K562 (cell line): ENCODE data around the gene LRRC47. TPM values are rescaled to one million over a fixed set of nuclear protein-coding genes. Genes with fewer than 3 reads are reported as not detected.

ENCODE experiments used
- ATAC-seq: fragments of 200-7000 bp; cut with Tn5 transposase; 3 replicates; pipeline ENCODE4 v1.9.1; 2020; ENCODE audit warnings: moderate library complexity
- BruUV-seq: library from RNA; stranded (reverse); fragments of 400-500 nt; replicated peaks from 2 replicates; lab custom pipeline; 2021; lab: Mats Ljungman, UMichigan
- CTCF ChIA-PET: fragments of 300-600 bp; formaldehyde crosslinking; extraction: SDS; loops from one replicate; lab custom pipeline; 2021; ENCODE audit warnings: low intra/inter-chr PET ratio; lab: Yijun Ruan, JAX
- POLR2A ChIA-PET: fragments of 300-600, 350-650 bp; sonication (Branson Sonifier 250); formaldehyde crosslinking; extraction: SDS; loops from one replicate; lab custom pipeline; 2021; ENCODE audit warnings: antibody characterized with exemption, inconsistent platforms; lab: Yijun Ruan, JAX
- DNase-seq, 4 experiments: peaks; one replicate each; pipeline versions ENCODE4 v3.0.0 to v3.0.0-alpha.2; 2011 to 2018; ENCODE audit warnings: low spot score in 3 of 4, mixed read lengths in 3 of 4; ENCODE audit errors: extremely low read depth in 1 of 4
- FAIRE-seq: peaks from 2 replicates; lab custom pipeline; 2011; peaks lifted over from hg19 to GRCh38; lab: Jason Lieb, UNC
- H2AFZ ChIP-seq: 2 replicates; pipeline ENCODE4 v1.6.0; 2011; ENCODE audit warnings: low read depth, low read length, control low read depth, inconsistent platforms
- H3K27ac ChIP-seq: fragments of 200-600 bp; 3 replicates; pipeline ENCODE4 v1.8.0; 2011; ENCODE audit warnings: low read depth, mild to moderate bottlenecking, control low read depth, inconsistent platforms, low read length, moderate library complexity, mixed read lengths; ENCODE audit errors: extremely low read depth
- H3K27me3 ChIP-seq, 2 experiments: fragments of 300-600 bp in 1 of 2; 2 replicates in 1 of 2; 3 replicates in 1 of 2; pipeline versions ENCODE4 v1.6.0 to v1.8.0; 2011; ENCODE audit warnings: inconsistent platforms in 2 of 2, low read length in 2 of 2, mild to moderate bottlenecking in 1 of 2, mixed read lengths in 1 of 2, moderate library complexity in 1 of 2; ENCODE audit not compliant: control insufficient read depth in 2 of 2, insufficient read depth in 2 of 2
- H3K36me3 ChIP-seq: fragments of 300-600 bp; 3 replicates; pipeline ENCODE4 v1.8.0; 2011; ENCODE audit warnings: mild to moderate bottlenecking, low read length, inconsistent platforms; ENCODE audit not compliant: control insufficient read depth, insufficient read depth
- H3K4me1 ChIP-seq, 2 experiments: fragments of 200-600 bp in 1 of 2; replicated peaks in 1 of 2; 2 replicates in 1 of 2; 3 replicates in 1 of 2; pipeline versions ENCODE4 v1.5.1 to v1.8.0; 2011; ENCODE audit warnings: inconsistent platforms in 2 of 2, low read length in 2 of 2, mild to moderate bottlenecking in 1 of 2, mixed read lengths in 1 of 2, moderate library complexity in 1 of 2; ENCODE audit not compliant: control insufficient read depth in 2 of 2, insufficient read depth in 2 of 2
- H3K4me2 ChIP-seq: 2 replicates; pipeline ENCODE4 v1.6.1; 2011; ENCODE audit warnings: low read length, control low read depth, inconsistent platforms, mixed read lengths; ENCODE audit not compliant: insufficient read depth
- H3K4me3 ChIP-seq: fragments of 200-600 bp; sonication (generic), shearing (Covaris generic); 2 replicates; pipeline ENCODE4 v1.5.1; 2016; ENCODE audit warnings: control low read depth, inconsistent platforms
- H3K79me2 ChIP-seq: fragments of 200-600 bp; 3 replicates; pipeline ENCODE4 v1.8.0; 2011; ENCODE audit warnings: low read length, inconsistent platforms; ENCODE audit not compliant: control insufficient read depth, insufficient read depth
- H3K9ac ChIP-seq, 2 experiments: 2 replicates each; pipeline versions ENCODE4 v1.6.0 to v1.6.1; 2011; ENCODE audit warnings: low read depth in 2 of 2, low read length in 2 of 2, control low read depth in 1 of 2, inconsistent platforms in 1 of 2, mild to moderate bottlenecking in 1 of 2, mixed read lengths in 1 of 2; ENCODE audit not compliant: insufficient read depth in 1 of 2
- H3K9me1 ChIP-seq: one replicate; pipeline ENCODE4 v1.6.0; 2011; ENCODE audit warnings: inconsistent platforms, mild to moderate bottlenecking, low read length, moderate library complexity; ENCODE audit not compliant: control insufficient read depth, insufficient read depth
- H3K9me3 ChIP-seq: replicated peaks from 2 replicates; pipeline ENCODE4 v1.5.1; 2011; ENCODE audit warnings: low read depth, low read length, inconsistent platforms; ENCODE audit not compliant: control insufficient read depth, insufficient read depth
- H4K20me1 ChIP-seq: replicated peaks from 2 replicates; pipeline ENCODE4 v1.6.1; 2011; ENCODE audit warnings: low read length, inconsistent platforms, mixed read lengths; ENCODE audit not compliant: control insufficient read depth, insufficient read depth
- ARHGAP35 ChIP-seq: fragments of 450-650 bp; IDR thresholded peaks from 2 replicates; pipeline ENCODE4 v1.6.1; 2018; ENCODE audit not compliant: partially characterized antibody
- L3MBTL2 ChIP-seq: fragments of 450-650 bp; IDR thresholded peaks from 2 replicates; pipeline ENCODE4 v1.6.1; 2016; ENCODE audit warnings: mild to moderate bottlenecking, moderate library complexity
- WGBS: fragments of 100-300 bp; shearing (Covaris generic); methylation state at CpG from one replicate; pipeline ENCODE4 v1.1.6; 2016; ENCODE audit warnings: low coverage, mixed read lengths; ENCODE audit not compliant: insufficient coverage; ENCODE audit errors: missing lambda C conversion rate; 5-methylcytosine and 5-hydroxymethylcytosine counted together
- in situ Hi-C: fragments of 300-500 bp; cut with MboI; formaldehyde crosslinking; loops from 4 replicates; pipeline ENCODE4 v1.15.0; 2018; ENCODE audit warnings: inconsistent platforms, mixed read lengths
- intact Hi-C: fragments of 100-400 bp; cut with micrococcal nuclease; formaldehyde crosslinking; loops from 2 replicates; pipeline ENCODE4 v1.14.2; 2022
- polyA plus RNA-seq, 8 experiments: library from polyadenylated mRNA; depleted of rRNA in 4 of 8; stranded (reverse) in 5 of 8; unstranded in 3 of 8; fragments of >200 nt; fragmentation: Nextera tagmentation in 2 of 8; fragmentation: Illumina TruSeq in 1 of 8; extraction: Ambion mirVana in 2 of 8; extraction: Trizol in 1 of 8; gene quantifications; 2 replicates each; pipeline versions ENCODE4 v1.2.1 to v1.2.3, GENCODE V29; 2011 to 2014; ENCODE audit warnings: inconsistent platforms in 1 of 8, missing spikeins in 1 of 8
- total RNA-seq, 7 experiments: library from RNA; depleted of rRNA in 6 of 7; stranded (reverse); fragments of >200 nt in 6 of 7; fragmentation: Illumina TruSeq in 2 of 7; extraction: Trizol in 2 of 7; gene quantifications; 2 replicates each; pipeline versions ENCODE4 v1.2.1 to v1.2.3, GENCODE V29; 2011 to 2021; ENCODE audit warnings: low replicate concordance in 1 of 7

Gene LRRC47
- total and polyA plus RNA-seq, 9 of the 15 experiments (the other 6 are each of a cell fraction or from before 2014, with no cell fraction given): 4.6 to 68.0 (median 35.9) TPM

DNA sequence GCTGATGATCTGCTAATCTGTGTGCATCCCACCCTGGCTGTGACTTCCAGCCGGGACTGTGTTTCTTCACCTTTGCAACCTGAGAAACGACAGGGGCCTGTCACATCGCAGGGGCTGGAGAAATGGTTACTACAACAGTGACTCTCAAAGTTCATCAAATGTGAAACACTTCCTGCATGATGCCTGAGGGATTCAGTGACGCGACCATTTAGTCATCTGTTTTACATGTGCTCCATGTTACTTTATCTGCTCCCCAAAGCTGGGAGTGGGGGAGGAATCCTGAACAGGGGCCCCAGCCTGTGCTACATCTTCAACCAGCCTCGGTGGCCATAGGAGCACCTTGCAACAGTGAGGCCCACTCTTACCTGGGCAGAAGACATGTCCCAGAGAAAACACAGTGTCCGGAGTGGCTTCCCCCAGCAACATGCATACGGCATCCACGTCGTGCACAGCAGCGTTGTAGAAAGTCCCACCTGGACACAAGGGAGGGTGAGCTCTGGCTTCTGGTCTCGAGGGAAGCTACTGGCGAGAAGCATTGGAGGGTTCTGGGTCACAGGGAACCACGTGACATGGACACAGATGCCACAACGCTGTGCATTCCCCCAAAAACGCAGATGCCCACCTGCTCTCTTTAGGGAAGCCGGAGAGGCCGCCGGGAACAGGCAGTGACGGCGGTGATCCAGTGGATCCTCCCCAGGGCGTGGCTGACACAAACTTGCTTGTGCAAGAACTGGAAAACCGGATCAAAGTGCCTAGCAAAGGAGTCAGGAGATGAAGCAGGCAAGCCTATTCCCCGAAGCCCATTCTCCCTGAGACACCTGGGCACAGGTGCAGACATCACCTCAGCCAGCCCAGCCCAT is 53.6 kb downstream of the LRRC47 start:
- POLR2A ChIA-PET: interaction anchor here (0.6 to 0.9 kb wide), 5 partner anchors 9 to 17 kb away, joined by 3 to 6 read pairs (median 3); no protein-coding TSS in a partner anchor
- no peak for ATAC-seq
- in situ Hi-C loops: no loop called here

More for the DNA sequence above, 53.6 kb downstream of the LRRC47 start:
- no peak for TF ChIP-seq ARHGAP35
- no peak for TF ChIP-seq L3MBTL2
- intact Hi-C loops: no loop called here
- H3K9ac ChIP-seq: peak overlapping the region in 1 of 2 experiments; percentile 54; a peak in 1 of 4 replicates
- H3K27ac ChIP-seq: no peak overlapping the region
- peaks cover 29% of the 10 kb centered on the region for H3K79me2 ChIP-seq
- FAIRE-seq (no peak), DNase-seq (no peak)
- no peak overlapping the region for H2AFZ ChIP-seq
- H3K4me3 ChIP-seq: no peak overlapping the region
- H3K27me3 ChIP-seq: no peaks in the 10 kb centered on the region
- peaks cover 13% of the 10 kb centered on the region for H3K9me1 ChIP-seq
- H3K36me3 ChIP-seq: peaks cover 74% of the 10 kb centered on the region; the same call in 2 of the 3 replicates
- H3K4me2 ChIP-seq: no peak overlapping the region
- no TSS peak for BruUV-seq
- WGBS: 82% methylated on average over 24 of the region's 24 CpGs
- CTCF ChIA-PET: no interaction called here
- H4K20me1 ChIP-seq: peaks cover 17% of the 10 kb centered on the region; the same call in 1 of the 2 replicates
- H3K4me1 ChIP-seq: peaks cover 17 to 60% of the 10 kb centered on the region in 2 experiments
- no peaks in the 10 kb centered on the region for H3K9me3 ChIP-seq
